Astrocyte (in vitro differentiated cells and primary cell): Measurements from ENCODE around the gene UMODL1. TPM values are rescaled to one million over a fixed set of nuclear protein-coding genes. Genes with fewer than 3 reads are reported as not detected.
A peak's percentile ranks its signal among the peaks of the same experiment; 100 is the strongest.

ENCODE experiments used
- DNase-seq: peaks from one replicate; pipeline ENCODE4 v3.0.0-alpha.2; 2010; ENCODE audit warnings: low read depth
- FAIRE-seq: peaks from 2 replicates; lab custom pipeline; 2011; peaks lifted over from hg19 to GRCh38; lab: Jason Lieb, UNC
- H2AFZ ChIP-seq: 2 replicates; pipeline ENCODE4 v1.6.0; 2012; ENCODE audit warnings: low read depth, low read length, inconsistent platforms
- H3K27ac ChIP-seq: 2 replicates; pipeline ENCODE4 v1.5.1; 2011; ENCODE audit warnings: low read depth, low read length, inconsistent platforms
- H3K27me3 ChIP-seq: 2 replicates; pipeline ENCODE4 v1.6.0; 2011; ENCODE audit warnings: low read length, inconsistent platforms; ENCODE audit not compliant: insufficient read depth
- H3K36me3 ChIP-seq: 2 replicates; pipeline ENCODE4 v1.5.1; 2011; ENCODE audit warnings: low read length, inconsistent platforms; ENCODE audit not compliant: insufficient read depth
- H3K4me1 ChIP-seq: 2 replicates; pipeline ENCODE4 v1.5.1; 2011; ENCODE audit warnings: low read length, inconsistent platforms; ENCODE audit not compliant: insufficient read depth
- H3K4me2 ChIP-seq: 2 replicates; pipeline ENCODE4 v1.6.0; 2012; ENCODE audit warnings: low read length, inconsistent platforms
- H3K4me3 ChIP-seq: 2 replicates; pipeline ENCODE4 v1.5.1; 2011; ENCODE audit warnings: low read depth, mild to moderate bottlenecking, low read length, inconsistent platforms; ENCODE audit not compliant: insufficient read depth
- H3K79me2 ChIP-seq: 2 replicates; pipeline ENCODE4 v1.6.0; 2012; ENCODE audit warnings: mild to moderate bottlenecking, low read length, inconsistent platforms; ENCODE audit not compliant: insufficient read depth
- H3K9ac ChIP-seq: 2 replicates; pipeline ENCODE4 v1.6.0; 2012; ENCODE audit warnings: mild to moderate bottlenecking, low read length, inconsistent platforms
- H3K9me3 ChIP-seq: 2 replicates; pipeline ENCODE4 v1.5.1; 2012; ENCODE audit warnings: low read depth, mild to moderate bottlenecking, low read length, inconsistent platforms; ENCODE audit not compliant: insufficient read depth
- H4K20me1 ChIP-seq: 2 replicates; pipeline ENCODE4 v1.6.0; 2012; ENCODE audit warnings: low read length, inconsistent platforms; ENCODE audit not compliant: insufficient read depth
- H3K27ac Mint-ChIP-seq: one replicate; pipeline ENCODE4 v1.8.0; 2021; ENCODE audit warnings: mild to moderate bottlenecking, mixed read lengths; ENCODE audit not compliant: unreplicated experiment
- H3K27me3 Mint-ChIP-seq: one replicate; pipeline ENCODE4 v1.8.0; 2021; ENCODE audit warnings: low read depth, mixed read lengths; ENCODE audit not compliant: unreplicated experiment
- H3K36me3 Mint-ChIP-seq: one replicate; pipeline ENCODE4 v1.8.0; 2021; ENCODE audit warnings: low read depth, mixed read lengths; ENCODE audit not compliant: unreplicated experiment
- H3K4me1 Mint-ChIP-seq: one replicate; pipeline ENCODE4 v1.8.0; 2021; ENCODE audit warnings: low read depth, mixed read lengths; ENCODE audit not compliant: unreplicated experiment
- H3K4me3 Mint-ChIP-seq: one replicate; pipeline ENCODE4 v1.8.0; 2021; ENCODE audit warnings: mild to moderate bottlenecking, moderate library complexity, mixed read lengths; ENCODE audit not compliant: unreplicated experiment
- H3K9me3 Mint-ChIP-seq: one replicate; pipeline ENCODE4 v1.8.0; 2021; ENCODE audit warnings: mild to moderate bottlenecking, mixed read lengths; ENCODE audit not compliant: unreplicated experiment
- CTCF ChIP-seq: IDR thresholded peaks from 2 replicates; pipeline ENCODE4 v1.5.1; 2011; ENCODE audit warnings: low read depth, mild to moderate bottlenecking, inconsistent platforms, low read length, moderate library complexity; ENCODE audit not compliant: insufficient read depth
- EZH2 ChIP-seq: IDR thresholded peaks from 2 replicates; pipeline ENCODE4 v1.6.1; 2012; ENCODE audit warnings: mild to moderate bottlenecking, low read length, inconsistent platforms; ENCODE audit not compliant: insufficient read depth
- total RNA-seq: library from RNA; stranded (reverse); gene quantifications from 2 replicates; pipeline ENCODE4 v1.2.1, GENCODE V29; 2021

The UMODL1 gene
- total RNA-seq, 1 donor from 2014 or later: not detected

DNA sequence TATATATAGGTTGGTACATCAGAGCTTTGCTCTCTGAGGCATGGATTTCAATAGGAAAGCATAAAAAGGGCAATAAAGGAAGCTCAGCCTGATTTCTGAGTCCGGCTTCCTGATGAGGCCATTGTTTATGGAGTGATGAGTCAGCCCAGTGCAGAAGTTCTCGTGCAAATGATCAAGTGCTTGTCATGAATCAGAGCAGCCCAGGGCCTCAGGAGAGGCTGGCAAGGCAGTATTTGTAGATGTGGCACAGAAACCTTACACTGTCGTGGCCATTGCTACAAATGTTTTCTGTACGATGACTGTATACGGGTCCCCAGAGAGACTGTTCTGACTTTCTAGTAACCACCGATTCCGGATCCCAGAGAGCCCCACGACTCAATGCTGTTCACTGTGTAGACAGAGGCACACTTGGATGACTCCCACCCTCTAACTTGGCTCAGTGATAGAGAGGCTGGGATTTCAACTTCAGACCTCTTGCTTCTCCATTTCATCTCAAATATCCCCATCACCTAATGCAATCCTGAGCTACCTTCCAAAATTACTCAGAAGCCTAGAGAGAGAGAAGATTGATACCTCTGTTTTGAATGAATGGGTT lies 26.8 kb downstream of the UMODL1 start:
- FAIRE-seq: peak; percentile 99
- TF ChIP-seq CTCF (no peak), EZH2 (no peak)
- H3K27ac Mint-ChIP-seq: peak overlapping the region; percentile 99

DNA sequence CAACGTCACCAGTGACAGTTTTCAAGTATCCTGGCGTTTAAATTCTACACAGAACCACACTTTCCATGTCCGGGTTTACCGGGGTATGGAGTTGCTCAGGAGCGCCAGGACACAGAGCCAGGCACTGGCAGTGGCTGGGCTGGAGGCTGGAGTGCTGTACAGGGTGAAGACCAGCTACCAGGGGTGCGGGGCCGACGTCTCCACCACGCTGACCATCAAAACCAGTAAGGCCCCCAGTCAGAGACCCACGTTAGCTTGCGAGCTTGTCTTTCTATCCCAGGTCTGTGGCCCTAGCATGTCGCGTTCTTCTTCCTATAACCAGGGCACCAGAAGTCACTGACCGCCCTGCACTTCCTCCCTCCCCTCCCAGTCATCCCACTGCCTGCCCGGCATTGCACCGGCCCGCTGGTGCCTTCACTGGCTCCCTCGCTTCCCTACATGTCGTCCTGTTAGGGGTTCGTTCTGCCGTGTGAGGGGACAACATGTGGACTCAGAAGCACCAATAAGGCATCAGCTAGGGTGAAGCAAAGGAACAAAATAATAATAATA lies 27.9 kb downstream of the UMODL1 start:
- no peak for FAIRE-seq
- Histone ChIP-seq H3K9ac (no peak overlapping the region), H3K4me1 (peaks cover 24% of the 10 kb centered on the region), H3K4me2 (no peak overlapping the region), H3K79me2 (no peaks in the 10 kb centered on the region), H3K36me3 (no peaks in the 10 kb centered on the region), H3K27ac (peak overlapping the region; percentile 11), H4K20me1 (no peaks in the 10 kb centered on the region), H3K9me3 (peaks cover 6% of the 10 kb centered on the region), H2AFZ (no peak overlapping the region), H3K4me3 (no peak overlapping the region), H3K27me3 (no peaks in the 10 kb centered on the region)
- Mint-ChIP-seq H3K4me3 (no peak overlapping the region), H3K4me1 (peaks cover 20% of the 10 kb centered on the region), H3K9me3 (peaks cover 9% of the 10 kb centered on the region), H3K27me3 (peaks cover 10% of the 10 kb centered on the region), H3K36me3 (peaks cover 5% of the 10 kb centered on the region), H3K27ac (peak overlapping the region; percentile 99)
- no peak for TF ChIP-seq CTCF
- no peak for TF ChIP-seq EZH2
- no peak for DNase-seq

More for the DNA sequence above, 26.8 kb downstream of the UMODL1 start:
- no peaks in the 10 kb centered on the region for H3K79me2 ChIP-seq
- no peak overlapping the region for H3K4me3 Mint-ChIP-seq
- peaks cover 5% of the 10 kb centered on the region for H3K36me3 Mint-ChIP-seq
- peaks cover 20% of the 10 kb centered on the region for H3K4me1 Mint-ChIP-seq
- H3K4me2 ChIP-seq: peak overlapping the region; percentile 55
- H3K4me3 ChIP-seq: no peak overlapping the region
- no peaks in the 10 kb centered on the region for H3K27me3 ChIP-seq
- peak; percentile 98 for DNase-seq
- no peaks in the 10 kb centered on the region for H4K20me1 ChIP-seq
- peaks cover 6% of the 10 kb centered on the region for H3K9me3 ChIP-seq
- peak overlapping the region; percentile 94 for H3K27ac ChIP-seq
- peaks cover 9% of the 10 kb centered on the region for H3K9me3 Mint-ChIP-seq
- H3K27me3 Mint-ChIP-seq: peaks cover 5% of the 10 kb centered on the region
- peak overlapping the region; percentile 80 for H3K9ac ChIP-seq
- peaks cover 32% of the 10 kb centered on the region for H3K4me1 ChIP-seq
- no peak overlapping the region for H2AFZ ChIP-seq
- H3K36me3 ChIP-seq: no peaks in the 10 kb centered on the region

DNA sequence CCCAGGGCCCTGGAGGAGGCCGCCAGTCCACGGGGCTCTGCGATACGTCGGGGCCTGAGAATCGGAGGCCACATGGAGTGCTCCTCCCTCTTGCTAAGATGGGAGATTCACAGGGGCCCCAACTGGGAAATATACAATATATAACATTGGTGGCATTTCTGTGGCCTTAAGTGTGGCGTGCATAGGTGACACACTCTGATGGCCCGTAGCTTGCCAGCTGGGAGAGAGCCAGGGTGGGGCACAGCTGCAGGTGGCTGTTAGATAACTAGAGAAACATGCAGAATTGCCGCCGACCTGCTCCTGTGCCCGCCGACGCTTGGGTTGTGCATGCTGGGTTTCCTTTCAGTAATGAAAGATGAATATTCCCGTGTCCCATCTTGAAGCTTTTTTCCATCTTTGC lies 30.1 kb downstream of the UMODL1 start:
- H3K27ac ChIP-seq: no peak overlapping the region
- no peak for FAIRE-seq
- no peak overlapping the region for H3K4me3 Mint-ChIP-seq

More for the DNA sequence above, 30.1 kb downstream of the UMODL1 start:
- DNase-seq: no peak
- peaks cover 17% of the 10 kb centered on the region for H3K27me3 Mint-ChIP-seq
- Histone ChIP-seq H3K9me3 (no peaks in the 10 kb centered on the region), H2AFZ (no peak overlapping the region), H3K4me2 (no peak overlapping the region), H3K9ac (no peak overlapping the region), H3K4me3 (no peak overlapping the region), H3K36me3 (no peaks in the 10 kb centered on the region), H3K27me3 (no peaks in the 10 kb centered on the region), H3K79me2 (no peaks in the 10 kb centered on the region), H4K20me1 (no peaks in the 10 kb centered on the region), H3K4me1 (peaks cover 18% of the 10 kb centered on the region)
- TF ChIP-seq EZH2 (no peak), CTCF (no peak)
- H3K36me3 Mint-ChIP-seq: no peaks in the 10 kb centered on the region
- no peak overlapping the region for H3K27ac Mint-ChIP-seq
- no peaks in the 10 kb centered on the region for H3K9me3 Mint-ChIP-seq
- peaks cover 20% of the 10 kb centered on the region for H3K4me1 Mint-ChIP-seq
